Activated gamma-delta T cell (primary cell): ENCODE data around the gene PRKCSH.
"Not testable (repeated sequence)": the region's sequence is repeated elsewhere in the genome, so short reads cannot be mapped to it uniquely, and the experiment has no call there.

Experiments used
- DNase-seq: peaks from one replicate; lab custom pipeline; 2025; lab: John Stamatoyannopoulos, UW

Gene PRKCSH

DNA sequence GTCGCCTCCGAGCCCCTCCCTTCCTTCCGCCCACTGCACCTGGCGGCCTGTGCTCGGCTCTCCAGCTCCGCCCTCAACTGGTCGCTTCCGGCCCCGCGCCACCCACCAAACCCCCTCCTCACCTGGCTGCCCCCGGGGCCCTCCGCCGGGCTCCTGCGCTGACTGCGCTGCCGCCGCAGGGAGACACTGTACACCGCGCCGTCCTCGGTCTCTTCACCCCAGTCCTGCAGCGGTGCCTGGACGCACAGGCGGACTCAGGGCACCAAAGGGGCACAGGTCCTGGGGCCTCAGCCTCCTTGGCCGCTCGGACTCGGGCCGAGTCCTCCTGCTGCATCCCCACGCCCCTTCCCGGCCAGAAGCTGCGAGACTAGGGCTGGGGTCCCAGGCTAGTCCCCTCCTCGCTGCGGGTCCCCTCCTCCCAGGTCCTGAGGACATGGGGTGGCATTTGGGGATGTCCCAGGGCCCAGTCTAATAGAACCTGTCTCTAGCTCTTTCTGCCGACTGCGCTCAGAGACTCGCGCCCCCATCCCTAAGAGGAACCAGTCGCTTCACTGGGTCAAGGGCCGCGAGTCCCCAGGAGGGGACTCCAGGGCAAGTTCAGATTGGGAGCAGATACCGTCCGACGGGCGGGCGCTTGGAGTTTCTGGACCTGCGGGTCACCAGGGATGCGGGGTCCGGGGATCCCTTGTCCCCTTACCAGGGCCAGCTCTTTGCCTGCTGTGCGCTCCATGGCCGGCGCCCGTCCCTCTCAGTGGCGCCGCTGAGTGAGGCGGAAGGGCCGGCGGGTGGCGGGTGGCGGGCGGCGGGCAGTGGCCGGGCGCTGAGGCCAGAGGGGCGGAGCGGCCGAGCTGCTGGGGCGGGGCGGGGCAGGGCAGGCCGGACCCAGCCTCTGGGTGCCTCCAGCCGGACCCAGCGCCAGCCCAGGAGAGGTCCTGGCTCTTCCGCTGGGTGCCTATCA, 16.6 kb upstream of the PRKCSH start, which contains the start of gene RGL3:
Gene RGL3 (minus strand): TSS at position 766 of the 958 bp plus-strand sequence. CDS start 36 bp downstream, at position 730.
- no peak for DNase-seq

DNA sequence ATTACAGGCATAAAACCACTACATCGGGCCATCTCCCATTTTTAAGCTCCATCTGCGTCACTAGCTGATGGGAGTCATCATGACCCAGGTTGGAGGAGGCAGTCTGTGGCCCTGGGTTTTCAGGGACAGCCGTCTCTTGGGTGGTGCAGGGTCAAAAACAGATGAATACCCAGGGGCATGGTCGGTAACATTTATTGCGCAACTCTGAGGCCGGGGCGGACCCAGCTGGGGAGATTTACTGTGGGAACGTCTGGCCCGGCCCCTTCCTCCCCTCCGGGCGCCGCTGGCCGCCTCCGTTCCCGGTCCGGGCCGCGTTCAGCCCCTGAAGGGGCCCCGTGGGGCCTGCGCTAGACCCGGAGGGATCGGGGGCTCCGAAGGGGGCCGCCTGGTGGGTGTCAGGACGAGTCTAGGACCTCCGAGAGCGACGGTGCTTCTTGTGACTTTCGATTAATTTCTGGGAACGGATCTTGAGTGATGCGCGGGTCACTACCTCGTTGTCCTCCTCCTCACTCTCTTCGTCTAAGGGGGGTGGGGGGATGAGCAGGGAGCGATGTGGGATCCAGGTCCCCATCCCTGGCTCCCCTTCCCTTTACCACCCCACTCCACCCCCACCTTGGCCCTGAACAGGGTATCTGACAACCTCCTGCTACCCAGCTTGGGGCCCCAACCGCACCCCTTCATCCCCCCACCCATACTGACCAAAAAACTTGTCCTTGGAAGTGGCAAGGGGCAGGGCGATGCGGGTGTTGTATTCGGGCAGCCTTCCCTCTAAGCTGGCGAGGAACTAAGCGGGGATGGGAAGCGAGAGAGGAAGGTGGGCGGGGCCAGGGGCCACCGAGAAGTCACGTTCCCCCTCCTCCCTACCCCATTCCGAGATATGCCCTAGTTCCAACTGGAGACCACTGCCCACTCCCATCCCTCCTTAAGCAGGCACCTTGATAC, 14.7 kb upstream of the PRKCSH start:
- DNase-seq = no peak

GRCh38 chr19:11421371-11422098, 13.9 kb upstream of the PRKCSH start:
- no peak for DNase-seq

DNA sequence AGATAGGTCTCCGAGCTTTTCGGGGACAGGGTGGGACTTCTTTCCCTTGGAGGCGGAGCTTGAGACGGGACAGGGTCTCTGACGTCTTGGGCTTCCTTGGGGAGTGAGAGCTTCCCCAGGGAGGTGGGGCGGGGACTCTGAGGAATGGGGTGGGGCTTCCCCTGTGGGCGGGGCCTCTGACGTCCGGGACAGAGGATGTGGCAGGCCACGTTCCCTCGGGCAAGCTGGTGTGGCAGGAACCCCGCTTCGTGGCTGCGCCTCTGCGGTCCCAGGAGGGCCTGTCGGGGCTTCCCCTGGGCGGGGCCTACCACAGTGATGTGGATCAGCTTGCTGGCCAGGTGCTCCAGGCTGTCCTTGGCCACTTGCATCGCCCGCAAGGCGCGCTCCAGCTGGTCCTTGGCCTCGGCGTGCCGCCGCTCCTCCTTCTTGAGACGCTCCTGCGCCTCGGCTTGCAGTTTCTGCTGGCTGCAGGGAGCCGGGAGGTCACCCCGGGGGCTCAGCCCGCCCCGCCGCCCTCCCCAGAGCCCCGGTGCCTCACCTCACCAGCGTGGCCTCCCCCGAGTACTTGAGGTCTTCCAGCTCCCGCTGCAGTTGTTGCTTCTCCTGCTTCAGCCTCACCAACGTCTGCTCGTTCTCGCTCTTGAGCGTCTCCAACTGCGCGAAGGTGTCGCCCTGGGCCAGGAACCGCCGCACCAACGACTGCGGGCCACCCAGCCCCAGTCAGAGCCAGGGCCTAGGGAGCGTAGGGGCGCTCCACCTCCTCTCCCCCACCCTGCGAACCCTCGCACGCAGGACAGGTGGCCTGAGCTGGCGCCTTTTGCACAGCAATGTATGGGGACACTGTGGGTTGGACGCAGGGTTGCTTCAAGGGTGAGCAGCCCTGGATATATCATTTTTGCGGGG, 13.0 kb upstream of the PRKCSH start:
- DNase-seq = peak; percentile 51

DNA sequence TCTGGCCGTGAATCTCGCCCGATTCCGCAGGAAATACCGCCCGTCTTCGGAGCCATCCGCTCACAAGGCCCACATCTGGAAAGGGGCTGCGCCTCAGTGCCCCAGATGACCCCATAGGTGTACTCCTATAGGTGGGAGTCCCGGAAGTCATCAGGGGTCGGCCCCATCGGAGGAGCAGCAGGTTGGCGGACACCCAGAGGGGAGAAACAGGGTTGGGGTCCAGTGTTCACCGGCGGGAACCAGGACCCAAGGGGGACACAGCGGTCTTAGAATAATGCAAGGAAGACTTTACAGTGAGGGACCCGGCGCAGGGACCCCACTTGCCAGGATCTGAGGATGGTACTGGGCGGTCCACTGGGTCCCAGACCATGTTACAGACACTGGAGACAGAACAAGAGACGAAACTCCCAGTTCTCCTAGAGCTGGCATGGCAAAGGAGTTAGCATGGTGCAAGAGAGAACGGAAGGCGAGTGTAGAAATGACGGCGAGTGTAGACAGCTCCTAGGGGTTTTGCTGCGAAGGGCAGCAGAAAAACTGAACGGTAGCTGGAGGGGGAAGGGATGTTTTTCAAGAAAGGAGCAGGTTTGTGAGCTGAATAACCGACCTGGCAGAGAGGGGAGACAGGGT, 12.2 kb upstream of the PRKCSH start:
- no peak for DNase-seq

- no peak for DNase-seq
Observed at GRCh38 chr19:11423791-11424181, 11.6 kb upstream of the PRKCSH start.

GRCh38 chr19:11425719-11426457, 9.5 kb upstream of the PRKCSH start:
- no peak for DNase-seq

DNA sequence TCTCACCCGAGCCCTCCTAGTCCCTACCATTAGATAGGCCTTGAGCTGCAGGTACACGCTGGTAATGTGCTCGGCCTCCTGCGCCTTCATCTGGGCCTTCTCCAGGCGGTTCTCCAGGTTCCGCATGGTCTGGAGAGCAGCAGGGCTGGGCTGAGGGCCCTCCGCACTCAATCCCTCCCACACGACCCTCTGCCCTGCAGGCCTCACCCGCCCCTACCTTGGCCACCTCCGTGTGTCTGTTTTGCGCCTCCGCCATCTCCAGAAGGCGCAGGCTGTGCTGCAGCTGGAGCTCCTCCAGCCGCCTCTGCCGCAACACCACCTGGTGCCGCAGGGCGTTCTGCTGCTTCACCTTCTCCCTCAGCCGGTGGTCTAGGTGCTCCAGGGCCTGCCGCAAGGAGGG, 8.8 kb upstream of the PRKCSH start:
- no peak for DNase-seq

DNA sequence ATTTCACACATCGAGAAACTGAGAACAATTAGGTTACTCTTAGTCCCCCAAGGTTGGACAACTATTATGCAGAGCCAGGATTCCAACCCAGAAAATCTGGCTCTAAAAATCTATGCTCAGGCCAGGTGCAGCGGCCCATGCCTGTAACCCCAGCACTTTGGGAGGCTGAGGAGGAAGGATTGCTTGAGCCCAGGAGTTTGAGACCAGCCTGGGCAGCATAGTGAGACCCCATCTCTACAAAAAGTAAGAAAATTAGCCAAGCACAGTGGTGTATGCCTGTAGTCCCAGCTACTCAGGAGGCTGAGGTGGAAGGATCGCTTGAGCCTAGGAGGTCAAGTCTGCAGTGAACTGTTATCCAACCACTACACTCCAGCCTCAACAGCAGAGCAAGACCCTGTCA, 1.9 kb upstream of the PRKCSH start:
- DNase-seq = not testable (repeated sequence)

DNA sequence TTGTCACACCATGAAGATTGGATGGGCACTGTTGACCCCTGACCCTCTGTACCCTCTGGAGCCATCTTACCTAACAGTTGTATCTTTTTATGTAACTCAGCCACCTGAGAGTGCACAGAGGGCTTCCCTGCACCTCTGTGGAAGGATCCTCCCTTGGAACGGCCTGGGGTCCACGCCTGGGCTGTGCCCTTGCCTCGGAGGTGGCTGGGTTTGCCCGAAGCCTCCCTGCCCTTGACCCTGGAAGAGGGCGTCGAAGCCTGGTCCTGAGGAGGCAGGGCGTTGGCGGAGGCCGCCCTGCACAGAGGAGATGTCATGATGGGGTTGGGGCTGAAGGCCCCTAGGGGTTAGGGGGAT, 755 bp upstream of the PRKCSH start:
- no peak for DNase-seq

- no peak for DNase-seq
Observed at GRCh38 chr19:11435833-11436313, 438 bp downstream of the PRKCSH start.

GRCh38 chr19:11437955-11438354, 2.5 kb downstream of the PRKCSH start:
- DNase-seq = no peak

- no peak for DNase-seq
Observed at GRCh38 chr19:11444059-11444458, 8.6 kb downstream of the PRKCSH start.

GRCh38 chr19:11445141-11445540, 9.7 kb downstream of the PRKCSH start:
- no peak for DNase-seq

DNA sequence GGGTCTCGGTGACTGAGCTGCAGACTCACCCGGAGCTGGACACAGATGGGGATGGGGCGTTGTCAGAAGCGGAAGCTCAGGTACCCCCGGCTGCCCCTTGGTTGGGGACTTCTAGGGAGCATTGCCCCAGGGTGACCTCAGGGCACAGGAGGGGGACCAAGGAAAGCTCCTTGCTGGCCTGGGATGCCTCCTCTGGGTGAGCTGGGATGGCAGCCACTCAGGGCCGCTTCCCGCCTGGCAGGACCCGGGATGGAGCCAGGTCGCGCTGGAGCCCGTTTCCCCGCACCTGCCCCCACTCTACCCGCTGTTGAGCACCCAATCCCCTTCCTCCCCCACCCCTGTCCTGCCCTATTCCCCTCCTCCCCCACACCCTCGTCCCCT, 10.8 kb downstream of the PRKCSH start:
- DNase-seq = no peak

DNA sequence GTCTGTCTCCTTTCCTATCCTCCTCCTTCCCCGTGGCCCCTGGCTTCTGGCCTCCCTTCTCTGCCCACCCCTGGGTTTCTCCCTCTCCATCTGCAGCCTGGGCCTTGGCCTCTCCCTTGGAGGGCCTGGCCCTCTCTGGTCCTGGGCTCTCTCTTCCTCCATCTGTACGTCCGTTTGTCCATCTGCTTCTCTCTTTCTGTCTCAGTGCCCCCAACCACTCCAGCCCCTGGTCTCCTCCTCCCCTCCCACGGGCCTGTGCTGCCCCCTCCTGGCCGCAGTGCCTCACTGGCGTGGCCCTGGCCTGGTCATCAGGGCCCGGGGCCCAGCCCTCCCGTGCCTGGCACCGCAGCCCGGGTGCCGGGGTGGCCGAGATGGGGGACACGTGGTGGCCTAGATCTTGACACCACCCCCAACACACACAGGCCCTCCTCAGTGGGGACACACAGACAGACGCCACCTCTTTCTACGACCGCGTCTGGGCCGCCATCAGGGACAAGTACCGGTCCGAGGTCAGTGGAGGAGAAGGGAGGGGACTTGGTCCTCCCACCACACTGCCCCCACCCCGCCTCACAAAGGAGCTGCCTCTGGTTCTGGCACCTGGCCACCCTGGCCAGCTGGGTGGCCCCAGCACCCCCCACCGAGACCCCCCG, 11.3 kb downstream of the PRKCSH start:
- DNase-seq = no peak

GRCh38 chr19:11447347-11448262, 12.2 kb downstream of the PRKCSH start:
- no peak for DNase-seq

DNA sequence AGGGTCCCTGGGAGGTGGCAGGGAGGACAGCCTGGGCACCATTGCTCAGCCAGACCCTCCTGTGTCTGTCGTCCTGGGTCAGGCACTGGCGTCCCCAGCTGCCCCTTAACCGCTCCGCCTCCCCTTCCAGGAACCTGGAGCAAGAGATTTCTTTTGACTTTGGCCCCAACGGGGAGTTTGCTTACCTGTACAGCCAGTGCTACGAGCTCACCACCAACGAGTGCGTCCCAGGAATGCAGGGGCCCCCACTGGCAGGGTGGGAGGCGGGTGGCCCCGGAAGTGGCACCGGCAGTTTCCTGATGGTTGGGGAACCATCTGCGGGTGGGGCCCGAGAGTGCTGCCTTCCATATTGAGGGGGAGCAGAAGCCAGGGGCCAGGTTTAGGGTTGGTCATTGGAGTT, 13.0 kb downstream of the PRKCSH start:
- DNase-seq = no peak
